HL-60 (cell line): ENCODE results near the gene PEAK3.

ENCODE experiments used
- DNase-seq, 2 experiments: peaks; one replicate each; pipeline ENCODE4 v3.0.0-alpha.2; 2010 to 2020; ENCODE audit warnings: low read depth in 1 of 2, low spot score in 1 of 2
- H3K27ac ChIP-seq: fragments of 250-450 bp; sonication (Bioruptor Pico); replicated peaks from 2 replicates; pipeline ENCODE4 v1.5.1; 2020; ENCODE audit warnings: mild to moderate bottlenecking, moderate library complexity
- H3K27me3 ChIP-seq: fragments of 250-450 bp; sonication (Bioruptor Pico); 2 replicates; pipeline ENCODE4 v1.5.1; 2021; ENCODE audit warnings: mild to moderate bottlenecking, moderate library complexity; ENCODE audit not compliant: insufficient read depth, poor library complexity, severe bottlenecking
- H3K4me3 ChIP-seq: replicated peaks from 2 replicates; pipeline ENCODE4 v1.5.1; 2011; ENCODE audit warnings: mild to moderate bottlenecking, control low read depth, low read length; ENCODE audit not compliant: insufficient read depth
- GABPA ChIP-seq: IDR thresholded peaks from 2 replicates; pipeline ENCODE4 v1.6.1; 2012; ENCODE audit warnings: low read depth
- POLR2AphosphoS5 ChIP-seq: IDR thresholded peaks from 2 replicates; pipeline ENCODE4 v1.6.1; 2012; ENCODE audit warnings: low read depth
- SPI1 ChIP-seq: IDR thresholded peaks from 2 replicates; pipeline ENCODE4 v1.6.1; 2012; ENCODE audit warnings: low read depth, mild to moderate bottlenecking, borderline replicate concordance
- TF ChIP-seq, protein P1 (sequence below): IDR thresholded peaks from one replicate; pipeline ENCODE4 v1.5.1; 2011; ENCODE audit warnings: low read length, control low read depth, inconsistent platforms; ENCODE audit not compliant: insufficient read depth
- TF ChIP-seq, protein P2 (sequence below): IDR thresholded peaks from 2 replicates; pipeline ENCODE4 v1.6.1; 2012; ENCODE audit warnings: low read depth; ENCODE audit not compliant: insufficient replicate concordance

Gene PEAK3

DNA sequence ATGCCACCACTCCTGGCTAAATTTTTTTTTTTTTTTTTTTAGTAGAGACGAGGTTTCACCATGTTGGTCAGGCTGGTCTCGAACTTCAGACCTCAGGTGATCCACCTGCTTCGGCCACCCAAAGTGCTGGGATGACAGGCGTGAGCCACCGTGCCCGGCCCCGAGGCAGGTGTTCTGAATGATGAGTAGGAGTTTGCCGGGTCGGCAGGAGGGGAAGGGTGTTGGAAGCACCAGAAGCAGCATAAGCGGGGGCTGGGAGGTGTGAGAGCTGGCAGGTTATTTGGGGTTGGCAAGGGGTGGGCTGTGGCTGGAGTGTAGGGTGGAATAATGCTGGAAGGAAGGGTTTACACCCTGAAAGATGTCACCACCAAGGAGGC lies 48.3 kb upstream of the PEAK3 start:
- H3K27me3 ChIP-seq, result no peaks in the 10 kb centered on the region
- no peak for TF ChIP-seq SPI1
- TF ChIP-seq, protein P1, sequence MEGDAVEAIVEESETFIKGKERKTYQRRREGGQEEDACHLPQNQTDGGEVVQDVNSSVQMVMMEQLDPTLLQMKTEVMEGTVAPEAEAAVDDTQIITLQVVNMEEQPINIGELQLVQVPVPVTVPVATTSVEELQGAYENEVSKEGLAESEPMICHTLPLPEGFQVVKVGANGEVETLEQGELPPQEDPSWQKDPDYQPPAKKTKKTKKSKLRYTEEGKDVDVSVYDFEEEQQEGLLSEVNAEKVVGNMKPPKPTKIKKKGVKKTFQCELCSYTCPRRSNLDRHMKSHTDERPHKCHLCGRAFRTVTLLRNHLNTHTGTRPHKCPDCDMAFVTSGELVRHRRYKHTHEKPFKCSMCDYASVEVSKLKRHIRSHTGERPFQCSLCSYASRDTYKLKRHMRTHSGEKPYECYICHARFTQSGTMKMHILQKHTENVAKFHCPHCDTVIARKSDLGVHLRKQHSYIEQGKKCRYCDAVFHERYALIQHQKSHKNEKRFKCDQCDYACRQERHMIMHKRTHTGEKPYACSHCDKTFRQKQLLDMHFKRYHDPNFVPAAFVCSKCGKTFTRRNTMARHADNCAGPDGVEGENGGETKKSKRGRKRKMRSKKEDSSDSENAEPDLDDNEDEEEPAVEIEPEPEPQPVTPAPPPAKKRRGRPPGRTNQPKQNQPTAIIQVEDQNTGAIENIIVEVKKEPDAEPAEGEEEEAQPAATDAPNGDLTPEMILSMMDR, result no peak
- no peak for TF ChIP-seq POLR2AphosphoS5
- no peak for TF ChIP-seq GABPA
- TF ChIP-seq, protein P2, sequence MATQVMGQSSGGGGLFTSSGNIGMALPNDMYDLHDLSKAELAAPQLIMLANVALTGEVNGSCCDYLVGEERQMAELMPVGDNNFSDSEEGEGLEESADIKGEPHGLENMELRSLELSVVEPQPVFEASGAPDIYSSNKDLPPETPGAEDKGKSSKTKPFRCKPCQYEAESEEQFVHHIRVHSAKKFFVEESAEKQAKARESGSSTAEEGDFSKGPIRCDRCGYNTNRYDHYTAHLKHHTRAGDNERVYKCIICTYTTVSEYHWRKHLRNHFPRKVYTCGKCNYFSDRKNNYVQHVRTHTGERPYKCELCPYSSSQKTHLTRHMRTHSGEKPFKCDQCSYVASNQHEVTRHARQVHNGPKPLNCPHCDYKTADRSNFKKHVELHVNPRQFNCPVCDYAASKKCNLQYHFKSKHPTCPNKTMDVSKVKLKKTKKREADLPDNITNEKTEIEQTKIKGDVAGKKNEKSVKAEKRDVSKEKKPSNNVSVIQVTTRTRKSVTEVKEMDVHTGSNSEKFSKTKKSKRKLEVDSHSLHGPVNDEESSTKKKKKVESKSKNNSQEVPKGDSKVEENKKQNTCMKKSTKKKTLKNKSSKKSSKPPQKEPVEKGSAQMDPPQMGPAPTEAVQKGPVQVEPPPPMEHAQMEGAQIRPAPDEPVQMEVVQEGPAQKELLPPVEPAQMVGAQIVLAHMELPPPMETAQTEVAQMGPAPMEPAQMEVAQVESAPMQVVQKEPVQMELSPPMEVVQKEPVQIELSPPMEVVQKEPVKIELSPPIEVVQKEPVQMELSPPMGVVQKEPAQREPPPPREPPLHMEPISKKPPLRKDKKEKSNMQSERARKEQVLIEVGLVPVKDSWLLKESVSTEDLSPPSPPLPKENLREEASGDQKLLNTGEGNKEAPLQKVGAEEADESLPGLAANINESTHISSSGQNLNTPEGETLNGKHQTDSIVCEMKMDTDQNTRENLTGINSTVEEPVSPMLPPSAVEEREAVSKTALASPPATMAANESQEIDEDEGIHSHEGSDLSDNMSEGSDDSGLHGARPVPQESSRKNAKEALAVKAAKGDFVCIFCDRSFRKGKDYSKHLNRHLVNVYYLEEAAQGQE, result no peak
- H3K4me3 ChIP-seq, result no peak overlapping the region
- no peak for DNase-seq
- no peak overlapping the region for H3K27ac ChIP-seq

DNA sequence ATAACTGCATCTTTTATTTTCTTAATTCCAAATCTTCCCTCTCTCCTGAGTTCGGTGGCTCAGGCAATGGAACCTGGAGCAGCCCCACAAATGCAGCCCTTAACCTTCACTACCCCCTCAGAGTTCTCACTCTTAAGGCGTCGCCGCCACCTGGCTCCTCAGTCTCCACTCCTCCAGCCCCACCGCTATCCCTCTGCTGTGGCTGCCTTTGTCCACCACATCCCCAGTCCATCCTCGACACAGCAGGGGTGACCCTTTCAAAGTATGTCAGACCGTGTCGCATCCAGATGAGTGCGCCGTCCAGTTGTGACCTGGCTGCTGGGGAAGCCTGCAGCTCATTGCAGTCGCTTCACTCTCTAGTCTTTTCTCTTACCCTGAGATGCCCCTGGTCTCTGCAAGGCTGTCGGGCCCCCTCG lies 47.5 kb upstream of the PEAK3 start:
- H3K4me3 ChIP-seq, result peak overlapping the region; percentile 88
- DNase-seq, result no peak
- peak overlapping the region; percentile 75; the same call in 1 of the 2 replicates for H3K27ac ChIP-seq
- TF ChIP-seq SPI1 (no peak), POLR2AphosphoS5 (no peak), GABPA (no peak)
- TF ChIP-seq, protein P1, result no peak
- TF ChIP-seq, protein P2, result no peak
- no peaks in the 10 kb centered on the region for H3K27me3 ChIP-seq

DNA sequence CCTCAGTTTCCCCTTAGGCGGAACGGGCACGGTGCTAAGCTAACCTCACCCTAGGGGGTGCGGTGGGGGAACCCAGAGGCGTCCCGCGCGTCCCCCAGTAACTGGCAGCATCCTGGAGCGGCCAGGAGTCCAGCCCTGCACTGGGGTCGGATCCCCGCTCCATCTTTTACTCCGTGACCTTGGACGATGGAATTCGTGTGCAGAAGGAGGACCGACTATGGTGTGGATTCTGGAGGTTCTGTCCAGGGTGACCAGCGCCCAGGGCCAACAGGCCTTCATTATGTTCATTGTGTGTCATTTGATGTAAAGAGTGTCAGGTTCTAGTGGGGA lies 47.1 kb upstream of the PEAK3 start:
- DNase-seq, result no peak
- TF ChIP-seq POLR2AphosphoS5 (no peak), GABPA (no peak), SPI1 (no peak)
- TF ChIP-seq, protein P2, result no peak
- TF ChIP-seq, protein P1, result no peak
- peak overlapping the region; percentile 75 for H3K27ac ChIP-seq
- H3K27me3 ChIP-seq, result no peaks in the 10 kb centered on the region
- H3K4me3 ChIP-seq, result peak overlapping the region; percentile 88
